ENCODE measurements around the gene LY6G6C. TPM values are rescaled to one million over a fixed set of nuclear protein-coding genes. Genes with fewer than 3 reads are reported as not detected.
A peak's percentile ranks its signal among the peaks of the same experiment; 100 is the strongest.

LY6G6C gene
- total and polyA plus RNA-seq, 10 of the 15 experiments (the other 5 are each of a cell fraction or from before 2014, with no cell fraction given), result not detected

- no peak for TF ChIP-seq IRF3 (IDR thresholded peaks at IDR 0.05)
- no peak for TF ChIP-seq PAX8 (IDR thresholded peaks at IDR 0.05)
Measured at GRCh38 chr6:31683591-31683990, 38.0 kb downstream of the LY6G6C start (continued).

DNA sequence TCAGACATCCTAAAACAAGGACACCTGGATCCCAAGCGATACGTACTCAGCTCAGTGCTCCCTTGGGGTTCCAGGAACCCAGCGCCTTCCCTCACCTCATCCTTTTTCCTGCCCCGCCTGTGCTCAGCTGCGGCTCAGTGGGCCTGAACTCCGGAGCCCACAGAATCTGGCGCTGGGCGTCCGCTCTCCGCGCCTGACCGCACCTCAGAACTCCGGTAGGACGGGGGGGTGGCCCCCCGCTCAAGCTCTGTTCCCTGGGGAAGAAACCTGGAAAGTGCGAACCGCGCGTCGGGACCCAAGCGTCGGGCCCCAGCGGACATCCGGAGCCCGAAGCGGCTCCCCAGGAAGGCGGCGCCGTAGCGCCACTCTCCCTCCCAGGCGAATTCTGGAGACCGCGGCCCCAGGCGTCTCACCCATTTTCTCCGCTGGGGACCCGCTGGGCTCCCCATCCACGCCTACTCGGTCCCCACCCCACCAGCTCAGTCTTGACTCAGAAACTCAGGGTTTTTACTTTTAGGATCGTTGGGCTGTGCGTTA lies 40.3 kb downstream of the LY6G6C start:
- no peaks in the 10 kb centered on the region for H4K20me1 ChIP-seq (ENCODE audit: control insufficient read depth, insufficient read depth)
- TSS peak; percentile 48 for BruUV-seq (replicated peaks)
- peak overlapping the region; percentile 71 for H3K4me3 ChIP-seq
- no peaks in the 10 kb centered on the region for H3K27me3 ChIP-seq (replicated peaks in 1 of 2; ENCODE audit: control insufficient read depth in 2 of 2, insufficient read depth in 2 of 2, low read length in 1 of 2)
- H3K9ac ChIP-seq (ENCODE audit: control insufficient read depth, insufficient read depth, low read length), result peak overlapping the region; percentile 41; the same call in 1 of the 2 replicates
- peak overlapping the region; percentile 64 for H2AFZ ChIP-seq (ENCODE audit: control insufficient read depth, low read depth, low read length)
- H3K4me2 ChIP-seq (ENCODE audit: control insufficient read depth, insufficient read depth), result peak overlapping the region; percentile 87
- SMC1A ChIA-PET (ENCODE audit: uncharacterized antibody, unreplicated experiment), result interaction anchor here (0.7 to 2.5 kb wide), 8 partner anchors 50 to 242 kb away, joined by 3 to 12 read pairs (median 4); partner anchors contain the start of gene MSH5
- WGBS (ENCODE audit: insufficient coverage, insufficient replicate concordance, low lambda C conversion rate, missing lambda C conversion rate), result 2% methylated on average over 40 of the region's 40 CpGs
- intact Hi-C loops (cut with micrococcal nuclease; ENCODE audit: unreplicated experiment), result loop anchor here (5.0 kb wide), 1 partner anchor 51 kb away; no protein-coding TSS in a partner anchor
- no peaks in the 10 kb centered on the region for H3K9me3 ChIP-seq (replicated peaks; ENCODE audit: control insufficient read depth, insufficient read depth, low read length)
- DNase-seq (ENCODE audit: low read depth, low spot score) (no peak), ATAC-seq (peak; percentile 81), FAIRE-seq (no peak)
- peaks cover 6% of the 10 kb centered on the region for H3K4me1 ChIP-seq (ENCODE audit: control insufficient read depth, insufficient read depth, low read length)
- peak overlapping the region; percentile 15; the same call in 1 of the 2 replicates for H3K27ac ChIP-seq (ENCODE audit: control insufficient read depth, insufficient read depth)
- POLR2A ChIA-PET, result interaction anchor here (0.6 to 0.7 kb wide), 4 partner anchors 57 to 146 kb away, joined by 3 to 7 read pairs (median 4); partner anchors contain the start of gene HSPA1B
- H3K36me3 ChIP-seq (ENCODE audit: control insufficient read depth in 2 of 2, insufficient read depth in 2 of 2, low read length in 1 of 2), result no peaks in the 10 kb centered on the region
- in situ Hi-C loops (cut with MboI), result no loop called here
- CTCF ChIA-PET, result interaction anchor here (0.6 to 2.7 kb wide), 25 partner anchors 9 to 242 kb away, joined by 3 to 16 read pairs (median 3); partner anchors contain the start of genes HSPA1A, HSPA1L and LY6G5B
- RAD21 ChIA-PET (ENCODE audit: unreplicated experiment), result interaction anchor here (0.9 to 2.5 kb wide), 8 partner anchors 32 to 242 kb away, joined by 3 to 30 read pairs (median 4); partner anchors contain the start of genes ATP6V1G2, DDAH2 and NEU1
- H3K79me2 ChIP-seq (ENCODE audit: control insufficient read depth, insufficient read depth, low read length), result no peaks in the 10 kb centered on the region
- TF ChIP-seq KAT2A (conservative IDR thresholded peaks at IDR 0.05; ENCODE audit: control insufficient read depth, low read depth, low read length), result no peak
- TF ChIP-seq, protein P1, sequence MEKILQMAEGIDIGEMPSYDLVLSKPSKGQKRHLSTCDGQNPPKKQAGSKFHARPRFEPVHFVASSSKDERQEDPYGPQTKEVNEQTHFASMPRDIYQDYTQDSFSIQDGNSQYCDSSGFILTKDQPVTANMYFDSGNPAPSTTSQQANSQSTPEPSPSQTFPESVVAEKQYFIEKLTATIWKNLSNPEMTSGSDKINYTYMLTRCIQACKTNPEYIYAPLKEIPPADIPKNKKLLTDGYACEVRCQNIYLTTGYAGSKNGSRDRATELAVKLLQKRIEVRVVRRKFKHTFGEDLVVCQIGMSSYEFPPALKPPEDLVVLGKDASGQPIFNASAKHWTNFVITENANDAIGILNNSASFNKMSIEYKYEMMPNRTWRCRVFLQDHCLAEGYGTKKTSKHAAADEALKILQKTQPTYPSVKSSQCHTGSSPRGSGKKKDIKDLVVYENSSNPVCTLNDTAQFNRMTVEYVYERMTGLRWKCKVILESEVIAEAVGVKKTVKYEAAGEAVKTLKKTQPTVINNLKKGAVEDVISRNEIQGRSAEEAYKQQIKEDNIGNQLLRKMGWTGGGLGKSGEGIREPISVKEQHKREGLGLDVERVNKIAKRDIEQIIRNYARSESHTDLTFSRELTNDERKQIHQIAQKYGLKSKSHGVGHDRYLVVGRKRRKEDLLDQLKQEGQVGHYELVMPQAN (conservative IDR thresholded peaks at IDR 0.05), result 0 out of 2 replicates have a peak, but pooled peaks have one; percentile 42
- TF ChIP-seq MEF2B (IDR thresholded peaks at IDR 0.05; ENCODE audit: partially characterized antibody, poor library complexity, severe bottlenecking), result peak; percentile 63
- TF ChIP-seq, protein P2, sequence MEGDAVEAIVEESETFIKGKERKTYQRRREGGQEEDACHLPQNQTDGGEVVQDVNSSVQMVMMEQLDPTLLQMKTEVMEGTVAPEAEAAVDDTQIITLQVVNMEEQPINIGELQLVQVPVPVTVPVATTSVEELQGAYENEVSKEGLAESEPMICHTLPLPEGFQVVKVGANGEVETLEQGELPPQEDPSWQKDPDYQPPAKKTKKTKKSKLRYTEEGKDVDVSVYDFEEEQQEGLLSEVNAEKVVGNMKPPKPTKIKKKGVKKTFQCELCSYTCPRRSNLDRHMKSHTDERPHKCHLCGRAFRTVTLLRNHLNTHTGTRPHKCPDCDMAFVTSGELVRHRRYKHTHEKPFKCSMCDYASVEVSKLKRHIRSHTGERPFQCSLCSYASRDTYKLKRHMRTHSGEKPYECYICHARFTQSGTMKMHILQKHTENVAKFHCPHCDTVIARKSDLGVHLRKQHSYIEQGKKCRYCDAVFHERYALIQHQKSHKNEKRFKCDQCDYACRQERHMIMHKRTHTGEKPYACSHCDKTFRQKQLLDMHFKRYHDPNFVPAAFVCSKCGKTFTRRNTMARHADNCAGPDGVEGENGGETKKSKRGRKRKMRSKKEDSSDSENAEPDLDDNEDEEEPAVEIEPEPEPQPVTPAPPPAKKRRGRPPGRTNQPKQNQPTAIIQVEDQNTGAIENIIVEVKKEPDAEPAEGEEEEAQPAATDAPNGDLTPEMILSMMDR (IDR thresholded peaks at IDR 0.05 in 2 of 3, conservative IDR thresholded peaks at IDR 0.05 in 1 of 3; ENCODE audit: control insufficient read depth in 2 of 3, extremely low read depth in 1 of 3, insufficient read depth in 1 of 3, low read depth in 3 of 3, low read length in 3 of 3), result peak in 1 of 3 experiments; percentile 32; a peak in 3 of 6 replicates
- TF ChIP-seq EED (IDR thresholded peaks at IDR 0.05; ENCODE audit: low read depth), result peak; percentile 43; the same call in 1 of the 2 replicates
- TF ChIP-seq, protein P3, sequence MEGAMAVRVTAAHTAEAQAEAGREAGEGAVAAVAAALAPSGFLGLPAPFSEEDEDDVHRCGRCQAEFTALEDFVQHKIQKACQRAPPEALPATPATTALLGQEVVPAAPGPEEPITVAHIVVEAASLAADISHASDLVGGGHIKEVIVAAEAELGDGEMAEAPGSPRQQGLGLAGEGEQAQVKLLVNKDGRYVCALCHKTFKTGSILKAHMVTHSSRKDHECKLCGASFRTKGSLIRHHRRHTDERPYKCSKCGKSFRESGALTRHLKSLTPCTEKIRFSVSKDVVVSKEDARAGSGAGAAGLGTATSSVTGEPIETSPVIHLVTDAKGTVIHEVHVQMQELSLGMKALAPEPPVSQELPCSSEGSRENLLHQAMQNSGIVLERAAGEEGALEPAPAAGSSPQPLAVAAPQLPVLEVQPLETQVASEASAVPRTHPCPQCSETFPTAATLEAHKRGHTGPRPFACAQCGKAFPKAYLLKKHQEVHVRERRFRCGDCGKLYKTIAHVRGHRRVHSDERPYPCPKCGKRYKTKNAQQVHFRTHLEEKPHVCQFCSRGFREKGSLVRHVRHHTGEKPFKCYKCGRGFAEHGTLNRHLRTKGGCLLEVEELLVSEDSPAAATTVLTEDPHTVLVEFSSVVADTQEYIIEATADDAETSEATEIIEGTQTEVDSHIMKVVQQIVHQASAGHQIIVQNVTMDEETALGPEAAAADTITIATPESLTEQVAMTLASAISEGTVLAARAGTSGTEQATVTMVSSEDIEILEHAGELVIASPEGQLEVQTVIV (IDR thresholded peaks at IDR 0.05; ENCODE audit: borderline replicate concordance, partially characterized antibody), result no peak
- TF ChIP-seq GATAD2B (conservative IDR thresholded peaks at IDR 0.05; ENCODE audit: low read depth), result 0 out of 2 replicates have a peak, but pooled peaks have one; percentile 37
- no peak for TF ChIP-seq MYC (IDR thresholded peaks at IDR 0.05; ENCODE audit: insufficient read depth, insufficient read length, insufficient replicate concordance, low read length, severe bottlenecking)
- 0 out of 2 replicates have a peak, but pooled peaks have one; percentile 8 for TF ChIP-seq ZNF24 (IDR thresholded peaks at IDR 0.05)
- no peak for TF ChIP-seq NBN (IDR thresholded peaks at IDR 0.05)

Measured in GM12878 (cell line).